ENCODE measurements around the gene SUPT20HL1. TPM values are rescaled to one million over a fixed set of nuclear protein-coding genes. Genes with fewer than 3 reads are reported as not detected.

SUPT20HL1 gene
- total RNA-seq, 1 donor from 2014 or later = not detected

- H3K9me3 Mint-ChIP-seq (ENCODE audit: unreplicated experiment) = no peaks in the 10 kb centered on the region
- H3K36me3 Mint-ChIP-seq (ENCODE audit: unreplicated experiment) = no peaks in the 10 kb centered on the region
- H3K27me3 Mint-ChIP-seq (ENCODE audit: unreplicated experiment) = no peaks in the 10 kb centered on the region
- TF ChIP-seq CTCF (IDR thresholded peaks at IDR 0.05; ENCODE audit: partially characterized antibody, unreplicated experiment) = no peak
- no peak for DNase-seq
- H3K4me1 Mint-ChIP-seq (ENCODE audit: low read depth, unreplicated experiment) = no peaks in the 10 kb centered on the region
- no peak overlapping the region for H3K4me3 Mint-ChIP-seq (ENCODE audit: unreplicated experiment)
- H3K27ac Mint-ChIP-seq (ENCODE audit: unreplicated experiment) = no peak overlapping the region
Measured at GRCh38 chrX:24317567-24317966, 42.9 kb upstream of the SUPT20HL1 start.

DNA sequence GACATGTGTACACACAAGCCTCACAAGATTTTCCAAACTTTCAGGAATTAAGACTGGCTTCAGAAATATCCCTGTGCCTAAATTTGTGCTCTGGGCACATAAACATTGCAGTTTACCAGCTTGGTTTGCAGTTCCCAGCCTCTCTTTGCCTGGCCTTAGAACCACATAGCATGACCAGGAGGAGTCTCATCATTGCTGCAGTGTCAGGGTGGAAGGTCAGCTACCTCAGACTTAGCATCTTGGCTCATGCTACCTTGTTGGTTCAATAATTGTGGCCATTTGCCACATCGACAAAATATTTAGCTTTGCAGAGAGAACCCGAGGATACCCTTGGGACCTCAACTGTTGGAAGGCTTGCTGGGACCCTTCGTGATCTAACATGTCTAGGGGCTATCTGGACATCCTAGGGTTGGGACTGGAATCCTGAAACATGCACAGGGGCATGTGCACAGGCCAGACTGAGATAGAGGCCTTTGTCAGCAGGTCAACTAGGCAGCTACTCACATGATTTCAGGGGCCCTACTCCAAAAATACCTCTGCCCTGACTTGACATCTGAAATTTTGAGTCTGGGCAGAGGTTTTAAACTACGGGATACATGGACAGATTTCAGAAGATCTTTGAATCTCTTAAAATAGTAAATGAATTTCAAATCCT, 38.6 kb upstream of the SUPT20HL1 start:
- Mint-ChIP-seq H3K36me3 (ENCODE audit: unreplicated experiment) (no peaks in the 10 kb centered on the region), H3K27me3 (ENCODE audit: unreplicated experiment) (no peaks in the 10 kb centered on the region), H3K27ac (ENCODE audit: unreplicated experiment) (no peak overlapping the region), H3K4me1 (ENCODE audit: low read depth, unreplicated experiment) (no peaks in the 10 kb centered on the region), H3K4me3 (ENCODE audit: unreplicated experiment) (no peak overlapping the region), H3K9me3 (ENCODE audit: unreplicated experiment) (no peaks in the 10 kb centered on the region)
- TF ChIP-seq CTCF (IDR thresholded peaks at IDR 0.05; ENCODE audit: partially characterized antibody, unreplicated experiment) = no peak
- no peak for DNase-seq

DNA sequence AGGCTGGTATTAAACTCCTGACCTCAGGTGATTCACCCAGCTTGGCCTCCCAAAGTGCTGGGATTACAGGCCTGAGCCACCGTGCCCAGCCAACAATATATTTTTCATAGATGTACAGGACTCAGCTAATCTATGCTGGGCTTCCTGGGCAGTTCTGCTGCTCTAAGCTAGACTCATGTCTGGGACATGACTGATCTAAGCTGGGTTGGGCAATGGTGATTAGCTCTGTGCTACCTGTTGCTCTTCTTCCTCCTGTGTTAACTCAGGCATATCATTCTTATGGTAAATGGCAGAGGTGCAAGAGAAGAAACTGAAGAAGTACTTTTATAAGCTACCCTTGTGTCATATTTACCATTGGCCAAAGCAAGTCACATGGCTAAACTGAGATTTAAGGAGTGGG, 35.2 kb upstream of the SUPT20HL1 start:
- Mint-ChIP-seq H3K27me3 (ENCODE audit: unreplicated experiment) (no peaks in the 10 kb centered on the region), H3K4me1 (ENCODE audit: low read depth, unreplicated experiment) (no peaks in the 10 kb centered on the region), H3K9me3 (ENCODE audit: unreplicated experiment) (no peaks in the 10 kb centered on the region), H3K36me3 (ENCODE audit: unreplicated experiment) (no peaks in the 10 kb centered on the region), H3K27ac (ENCODE audit: unreplicated experiment) (no peak overlapping the region), H3K4me3 (ENCODE audit: unreplicated experiment) (no peak overlapping the region)
- no peak for TF ChIP-seq CTCF (IDR thresholded peaks at IDR 0.05; ENCODE audit: partially characterized antibody, unreplicated experiment)
- no peak for DNase-seq

GRCh38 chrX:24332878-24333277, 27.6 kb upstream of the SUPT20HL1 start:
- H3K9me3 Mint-ChIP-seq (ENCODE audit: unreplicated experiment) = no peaks in the 10 kb centered on the region
- DNase-seq = no peak
- no peak for TF ChIP-seq CTCF (IDR thresholded peaks at IDR 0.05; ENCODE audit: partially characterized antibody, unreplicated experiment)
- no peak overlapping the region for H3K27ac Mint-ChIP-seq (ENCODE audit: unreplicated experiment)
- H3K27me3 Mint-ChIP-seq (ENCODE audit: unreplicated experiment) = no peaks in the 10 kb centered on the region
- no peaks in the 10 kb centered on the region for H3K4me1 Mint-ChIP-seq (ENCODE audit: low read depth, unreplicated experiment)
- no peak overlapping the region for H3K4me3 Mint-ChIP-seq (ENCODE audit: unreplicated experiment)
- no peaks in the 10 kb centered on the region for H3K36me3 Mint-ChIP-seq (ENCODE audit: unreplicated experiment)

DNA sequence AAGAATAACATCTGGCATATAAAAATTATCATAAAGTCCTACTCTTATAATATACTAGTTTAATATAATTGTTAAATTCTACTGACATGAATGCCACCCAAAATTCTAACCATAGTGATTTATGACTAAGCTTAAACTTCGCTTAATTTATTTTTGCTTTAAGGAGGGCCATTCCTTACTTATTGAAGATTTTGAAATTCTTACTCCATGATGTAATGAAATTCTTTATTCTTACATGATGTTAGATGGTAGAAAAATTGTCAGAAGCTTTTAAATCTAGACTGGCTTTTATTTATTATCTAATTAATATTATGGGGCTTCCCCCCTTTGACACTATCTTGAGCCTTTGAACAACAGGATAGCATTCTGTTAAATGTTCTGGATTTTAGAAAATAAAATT, 27.1 kb upstream of the SUPT20HL1 start:
- Mint-ChIP-seq H3K27ac (ENCODE audit: unreplicated experiment) (no peak overlapping the region), H3K4me1 (ENCODE audit: low read depth, unreplicated experiment) (no peaks in the 10 kb centered on the region), H3K4me3 (ENCODE audit: unreplicated experiment) (no peak overlapping the region), H3K36me3 (ENCODE audit: unreplicated experiment) (no peaks in the 10 kb centered on the region), H3K9me3 (ENCODE audit: unreplicated experiment) (no peaks in the 10 kb centered on the region), H3K27me3 (ENCODE audit: unreplicated experiment) (no peaks in the 10 kb centered on the region)
- TF ChIP-seq CTCF (IDR thresholded peaks at IDR 0.05; ENCODE audit: partially characterized antibody, unreplicated experiment) = no peak
- DNase-seq = no peak

Data from glutamatergic neuron (in vitro differentiated cells).